ENCODE results near the gene DGCR8. TPM values are rescaled to one million over a fixed set of nuclear protein-coding genes. Genes with fewer than 3 reads are reported as not detected.
"Not testable (repeated sequence)": the region's sequence is repeated elsewhere in the genome, so short reads cannot be mapped to it uniquely, and the experiment has no call there.

DGCR8 gene
- total RNA-seq, 2 donors from 2014 or later = 37.0 to 66.7 TPM

DNA sequence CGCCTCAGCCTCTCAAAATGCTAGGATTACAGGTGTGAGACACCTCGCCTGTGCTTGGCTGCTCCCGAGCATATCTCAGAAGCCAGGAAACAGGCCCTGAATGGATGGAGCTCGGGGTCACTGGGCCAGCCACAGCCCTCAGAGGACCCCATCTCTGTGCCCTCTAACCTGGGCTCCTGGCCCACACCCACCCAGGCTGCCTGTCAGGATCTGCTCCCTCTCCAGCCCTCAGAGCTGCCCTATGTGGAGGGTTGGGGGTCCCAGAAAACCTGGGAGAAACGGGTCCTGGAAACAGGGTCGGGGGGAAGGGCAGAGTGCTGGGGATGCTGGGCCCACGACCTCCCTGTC is 76.0 kb downstream of the DGCR8 start:
- ATAC-seq (no peak), DNase-seq (ENCODE audit: low spot score in 2 of 2) (no peak)
- Mint-ChIP-seq H3K9me3 (no peaks in the 10 kb centered on the region), H3K27ac (no peak overlapping the region), H3K36me3 (no peaks in the 10 kb centered on the region)

DNA sequence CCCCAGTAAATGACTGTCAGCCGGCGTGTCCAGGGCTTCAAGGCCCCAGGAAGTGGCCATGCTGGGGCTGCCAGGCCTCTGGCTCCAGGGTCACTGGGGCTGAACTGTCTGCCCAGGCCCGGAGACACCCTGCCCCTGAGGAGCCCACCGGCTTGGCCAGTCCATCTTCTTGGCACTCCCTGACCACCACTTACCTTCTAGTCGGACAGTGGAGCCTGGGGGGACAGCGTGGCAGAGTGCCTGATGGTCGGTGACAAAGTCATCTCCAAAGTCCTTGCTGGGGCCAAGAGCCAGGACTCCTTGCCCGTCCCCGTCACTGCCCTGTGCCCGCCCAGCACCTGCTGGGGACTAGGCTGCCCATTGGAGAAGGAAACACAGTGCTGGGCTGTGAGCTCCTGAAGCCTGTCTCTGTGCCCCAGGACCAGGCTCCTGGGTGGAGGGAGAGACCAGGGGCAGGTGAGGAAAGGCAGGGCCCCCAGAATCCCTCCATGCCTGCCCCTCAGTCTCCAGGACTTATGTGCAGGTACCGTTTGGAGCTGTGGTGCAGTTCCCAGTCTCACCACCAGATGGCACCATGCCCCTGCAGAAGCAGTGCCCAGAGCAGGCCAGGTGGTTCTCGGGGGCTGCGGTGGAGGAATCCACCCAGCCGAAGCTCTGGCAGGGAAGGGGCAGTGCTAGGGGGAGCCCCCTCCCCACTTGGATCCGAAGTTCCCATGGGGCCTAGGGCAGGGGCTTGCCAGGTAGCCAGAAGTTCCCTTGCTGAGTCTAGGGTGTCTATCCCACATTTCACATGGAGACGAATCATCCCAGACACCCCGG is 76.8 kb downstream of the DGCR8 start:
- ATAC-seq (peak; percentile 82 to 89), DNase-seq (ENCODE audit: low spot score in 2 of 2) (peak; percentile 77 to 93)
- Mint-ChIP-seq H3K36me3 (no peaks in the 10 kb centered on the region), H3K9me3 (no peaks in the 10 kb centered on the region), H3K27ac (no peak overlapping the region)

DNA sequence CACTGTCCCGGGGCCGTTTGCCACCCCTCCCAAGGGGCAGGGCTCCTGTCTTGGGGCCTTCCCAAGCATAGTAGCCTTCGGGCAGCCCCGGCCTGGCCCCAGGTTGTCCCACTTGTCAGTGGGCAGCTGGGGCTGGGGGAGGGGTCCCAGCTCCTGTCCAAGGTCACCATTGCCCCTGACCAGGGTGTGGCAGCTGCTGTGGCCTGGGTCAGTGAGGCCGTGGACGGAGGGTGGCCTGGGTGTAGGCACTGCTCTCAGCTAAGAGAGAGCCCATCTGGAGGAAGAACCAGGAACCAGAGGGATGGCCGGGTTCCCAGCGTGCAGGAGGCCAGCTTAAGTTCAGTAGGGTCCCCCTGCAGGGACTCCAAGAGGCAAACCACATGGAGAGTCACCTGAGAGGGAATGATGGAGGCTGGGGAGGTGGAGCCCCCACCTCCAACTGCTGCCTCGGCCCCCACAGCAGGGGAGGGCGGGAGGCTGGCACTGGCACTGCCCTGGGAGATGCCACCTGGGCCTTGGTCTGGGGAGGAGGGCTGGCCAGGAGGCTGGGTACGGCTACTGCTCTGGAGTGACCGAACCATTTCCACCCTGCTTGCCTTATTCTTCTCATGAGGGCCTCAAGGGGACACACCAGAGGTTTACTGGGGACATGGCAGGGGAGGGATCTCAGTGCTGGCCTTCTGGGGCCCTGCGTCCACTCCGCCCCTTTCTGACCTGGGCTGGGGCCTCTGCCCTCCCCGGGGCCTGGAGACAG is 77.6 kb downstream of the DGCR8 start:
- H3K9me3 Mint-ChIP-seq = no peaks in the 10 kb centered on the region
- ATAC-seq (peak in 1 of 2 donors; percentile 7), DNase-seq (ENCODE audit: low spot score in 2 of 2) (no peak)
- H3K36me3 Mint-ChIP-seq = no peaks in the 10 kb centered on the region
- no peak overlapping the region for H3K27ac Mint-ChIP-seq

DNA sequence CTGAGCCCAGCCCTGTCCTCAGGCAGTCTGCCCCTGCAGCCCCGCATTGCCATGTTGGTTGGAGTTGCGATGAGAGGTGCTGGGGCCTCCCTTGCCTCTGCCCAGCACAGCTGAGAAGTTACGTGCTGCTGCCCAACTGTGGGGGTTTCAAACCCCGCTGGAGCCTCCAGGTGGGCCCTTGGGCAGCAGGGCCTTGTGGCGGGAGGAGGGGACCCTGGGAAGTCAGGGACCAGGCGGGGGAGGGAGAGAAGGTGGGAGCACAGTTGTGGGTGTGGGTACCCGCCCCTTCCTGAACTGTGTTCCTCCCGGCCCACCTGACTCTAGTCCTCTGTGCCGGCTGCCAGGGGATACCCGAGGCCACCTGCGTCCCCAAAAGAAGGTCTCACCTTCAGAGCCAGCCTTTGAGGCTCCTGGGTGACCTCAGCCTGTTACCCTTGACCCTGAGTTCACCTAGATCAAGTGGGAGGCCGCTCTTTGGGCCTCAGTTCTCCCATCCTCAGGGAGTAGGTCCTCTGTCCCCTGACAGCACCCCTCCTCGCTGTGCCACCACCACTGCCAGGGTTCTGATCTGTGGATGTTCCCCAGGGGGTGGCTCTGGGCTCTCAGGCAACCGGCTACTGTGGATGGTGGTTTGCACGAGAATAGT is 78.5 kb downstream of the DGCR8 start:
- no peak for DNase-seq (ENCODE audit: low spot score in 2 of 2)
- Mint-ChIP-seq H3K9me3 (no peaks in the 10 kb centered on the region), H3K27ac (no peak overlapping the region), H3K36me3 (no peaks in the 10 kb centered on the region)
- ATAC-seq = no peak

DNA sequence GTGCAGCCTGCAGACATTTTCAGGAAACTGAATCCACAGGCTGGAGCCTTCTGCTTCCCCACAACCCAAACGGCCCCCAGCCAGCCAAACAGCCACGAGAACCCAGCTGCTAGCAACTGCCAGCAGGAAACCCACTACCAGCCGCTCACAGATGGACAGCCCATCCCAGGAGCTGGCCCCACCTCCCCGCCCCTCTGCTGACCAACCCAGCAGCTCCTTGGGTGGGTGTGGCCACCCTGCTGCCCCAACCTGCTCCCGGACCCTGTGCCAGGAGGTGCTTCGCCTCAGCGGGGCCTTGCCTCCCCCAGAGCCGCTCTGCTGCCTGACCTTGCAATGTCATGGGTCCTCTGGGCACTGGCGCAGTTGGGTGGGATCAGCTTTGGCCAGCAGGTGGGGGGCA is 79.0 kb downstream of the DGCR8 start:
- Mint-ChIP-seq H3K27ac (no peak overlapping the region), H3K36me3 (no peaks in the 10 kb centered on the region)
- ATAC-seq = no peak

DNA sequence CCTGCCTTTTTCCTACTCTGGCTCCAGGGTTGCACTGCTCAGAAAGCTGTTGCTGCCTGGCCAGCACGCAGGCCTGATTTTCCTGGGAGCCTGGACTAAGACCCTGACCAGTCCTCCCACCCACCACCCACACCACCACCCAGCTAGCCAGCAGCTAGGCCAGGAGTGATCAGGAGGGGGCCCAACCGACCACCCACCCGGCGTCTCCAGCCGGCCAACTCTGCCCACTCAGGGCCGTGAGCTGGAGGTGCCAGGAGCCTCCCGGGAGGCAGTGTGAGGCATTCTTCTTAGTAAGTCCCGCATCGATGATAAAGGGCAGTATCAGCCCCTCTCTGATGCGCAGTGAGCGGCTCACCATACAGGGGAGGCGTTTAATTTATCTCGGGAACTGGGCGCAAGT is 79.5 kb downstream of the DGCR8 start:
- not testable (repeated sequence) for H3K36me3 Mint-ChIP-seq; H3K9me3 Mint-ChIP-seq; ATAC-seq; DNase-seq (ENCODE audit: low spot score in 2 of 2); H3K27ac Mint-ChIP-seq

More for the DNA sequence above, 79.0 kb downstream of the DGCR8 start:
- peaks cover 0 to under 1% of the 10 kb centered on the region in 2 donors for H3K9me3 Mint-ChIP-seq
- DNase-seq (ENCODE audit: low spot score in 2 of 2) = no peak

DNA sequence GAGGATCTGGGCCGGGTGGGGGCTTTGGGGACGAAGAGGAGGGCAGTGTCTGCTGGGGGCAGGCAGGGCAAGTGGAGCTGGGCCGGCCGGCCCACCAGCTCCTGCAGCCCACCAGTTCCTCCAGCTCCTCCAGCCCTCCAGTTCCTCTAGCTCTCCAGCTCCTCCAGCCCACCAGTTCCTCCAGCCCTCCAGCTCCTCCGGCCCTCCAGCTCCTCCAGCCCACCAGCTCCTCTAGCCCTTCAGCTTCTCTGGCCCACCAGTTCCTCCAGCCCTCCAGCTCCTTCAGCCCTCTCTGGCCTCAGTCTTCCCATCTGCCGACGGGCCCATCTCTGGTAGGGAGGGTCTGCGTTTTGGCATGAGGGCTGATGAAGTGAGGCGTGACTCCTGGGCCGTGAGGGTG is 80.0 kb downstream of the DGCR8 start:
- no peaks in the 10 kb centered on the region for H3K36me3 Mint-ChIP-seq

More for the DNA sequence above, 80.0 kb downstream of the DGCR8 start:
- H3K9me3 Mint-ChIP-seq = peaks cover 0 to 5% of the 10 kb centered on the region in 2 donors
- ATAC-seq = no peak
- no peak for DNase-seq (ENCODE audit: low spot score in 2 of 2)
- H3K27ac Mint-ChIP-seq = peak overlapping the region in 1 of 2 donors; percentile 36

Other genes starting within 250 kb of the DGCR8 start
- 10 to 100 TPM in 1 of 2 donors, 1 to 10 TPM in 1; 9.6 to 13.4 TPM for gene GNB1L, start 225.4 kb upstream of the DGCR8 start, total RNA-seq
- gene RTL10, start 225.4 kb upstream of the DGCR8 start, total RNA-seq = 10 to 100 TPM; 12.1 to 20.1 TPM
- 100 to 1,000 TPM in 1 of 2 donors, 10 to 100 TPM in 1; 39.7 to 113 TPM for gene COMT, start 138.5 kb upstream of the DGCR8 start, total RNA-seq
- gene TXNRD2, start 138.4 kb upstream of the DGCR8 start, total RNA-seq = 10 to 100 TPM in 1 of 2 donors, 1 to 10 TPM in 1; 4.6 to 33.0 TPM
- 1 to 10 TPM; 1.9 to 4.3 TPM for gene ARVCF, start 63.4 kb upstream of the DGCR8 start, total RNA-seq
- gene TANGO2, start 59.1 kb upstream of the DGCR8 start, total RNA-seq = 10 to 100 TPM; 19.1 to 19.3 TPM
- 100 to 1,000 TPM; 295 to 349 TPM for gene RANBP1, start 35.9 kb downstream of the DGCR8 start, total RNA-seq
- gene TRMT2A, start 37.0 kb downstream of the DGCR8 start, total RNA-seq = 10 to 100 TPM; 79.9 to 93.9 TPM
- gene ZDHHC8, start 51.6 kb downstream of the DGCR8 start, total RNA-seq = 10 to 100 TPM; 17.6 to 55.4 TPM
- gene CCDC188, start 70.8 kb downstream of the DGCR8 start, total RNA-seq = not detected
- gene RTN4R, start 188.1 kb downstream of the DGCR8 start, total RNA-seq = 1 to 10 TPM; 1.1 to 2.2 TPM
- 10 to 100 TPM in 1 of 2 donors, 1 to 10 TPM in 1; 8.6 to 29.6 TPM for gene DGCR6L, start 239.8 kb downstream of the DGCR8 start, total RNA-seq